Testis (tissue), 2 donors: Measurements from ENCODE around the gene SLC16A7.

ENCODE experiments used
- POLR2A ChIP-seq: fragments of 450-650 bp; IDR thresholded peaks from one replicate; pipeline ENCODE4 v1.6.1; 2017; ENCODE audit warnings: antibody characterized with exemption, mild to moderate bottlenecking, moderate library complexity
- TF ChIP-seq, protein P1 (sequence below), 3 experiments: fragments of 450-650 bp in 2 of 3; fragments of 200-600 bp in 1 of 3; sonication (generic) in 1 of 3; IDR thresholded peaks; one replicate each; pipeline ENCODE4 v1.5.1; 2016 to 2019; ENCODE audit warnings: antibody characterized with exemption in 3 of 3, mild to moderate bottlenecking in 2 of 3, moderate library complexity in 1 of 3

DNA sequence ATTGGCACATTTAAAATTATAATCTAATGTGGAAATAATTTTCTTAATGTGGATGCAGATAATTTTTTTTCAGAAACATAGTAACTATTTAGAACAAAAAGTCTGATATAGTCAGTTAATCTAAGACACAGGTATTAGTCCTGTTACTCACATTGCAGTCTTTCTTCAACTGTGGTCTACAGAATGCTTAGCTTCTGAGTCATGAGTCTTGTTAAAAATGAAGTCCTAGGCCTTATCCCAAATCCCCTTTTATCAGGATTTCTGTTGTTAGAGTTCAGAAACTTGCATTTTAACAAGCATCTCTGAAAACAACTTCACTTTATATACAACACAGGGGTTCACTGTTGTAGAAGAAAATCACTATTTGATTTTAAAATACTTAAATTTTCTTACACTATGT is 112.2 kb downstream of the SLC16A7 start:
- no peak for TF ChIP-seq POLR2A
- TF ChIP-seq, protein P1, sequence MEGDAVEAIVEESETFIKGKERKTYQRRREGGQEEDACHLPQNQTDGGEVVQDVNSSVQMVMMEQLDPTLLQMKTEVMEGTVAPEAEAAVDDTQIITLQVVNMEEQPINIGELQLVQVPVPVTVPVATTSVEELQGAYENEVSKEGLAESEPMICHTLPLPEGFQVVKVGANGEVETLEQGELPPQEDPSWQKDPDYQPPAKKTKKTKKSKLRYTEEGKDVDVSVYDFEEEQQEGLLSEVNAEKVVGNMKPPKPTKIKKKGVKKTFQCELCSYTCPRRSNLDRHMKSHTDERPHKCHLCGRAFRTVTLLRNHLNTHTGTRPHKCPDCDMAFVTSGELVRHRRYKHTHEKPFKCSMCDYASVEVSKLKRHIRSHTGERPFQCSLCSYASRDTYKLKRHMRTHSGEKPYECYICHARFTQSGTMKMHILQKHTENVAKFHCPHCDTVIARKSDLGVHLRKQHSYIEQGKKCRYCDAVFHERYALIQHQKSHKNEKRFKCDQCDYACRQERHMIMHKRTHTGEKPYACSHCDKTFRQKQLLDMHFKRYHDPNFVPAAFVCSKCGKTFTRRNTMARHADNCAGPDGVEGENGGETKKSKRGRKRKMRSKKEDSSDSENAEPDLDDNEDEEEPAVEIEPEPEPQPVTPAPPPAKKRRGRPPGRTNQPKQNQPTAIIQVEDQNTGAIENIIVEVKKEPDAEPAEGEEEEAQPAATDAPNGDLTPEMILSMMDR (IDR thresholded peaks at IDR 0.05) = no peak
